ENCODE results near the gene GBF1. TPM values are rescaled to one million over a fixed set of nuclear protein-coding genes. Genes with fewer than 3 reads are reported as not detected.

Gene GBF1
- total RNA-seq, 1 experiment from 2014 or later: 23.7 TPM

GRCh38 chr10:102407425-102408130 lies 162.2 kb downstream of the GBF1 start:
- Histone ChIP-seq H3K9ac (ENCODE audit: extremely low read depth, insufficient read length, low read length) (no peak overlapping the region), H3K23ac (ENCODE audit: insufficient read length, low read depth, low read length) (no peak overlapping the region), H2BK5ac (ENCODE audit: insufficient read length, low read length) (no peak overlapping the region), H3K4me2 (ENCODE audit: insufficient read depth, insufficient read length, low read length) (no peak overlapping the region), H3K4ac (ENCODE audit: low read depth, low read length) (no peak overlapping the region), H3K27me3 (ENCODE audit: insufficient read depth, low read length) (peaks cover 27% of the 10 kb centered on the region; the same call in 1 of the 2 replicates), H3K79me2 (ENCODE audit: insufficient read depth, low read length) (no peaks in the 10 kb centered on the region), H3K4me1 (ENCODE audit: insufficient read depth, low read length) (peaks cover 3% of the 10 kb centered on the region; the same call in 1 of the 2 replicates), H4K5ac (ENCODE audit: insufficient read length, low read depth, low read length) (no peak overlapping the region), H3K18ac (ENCODE audit: insufficient read length, low read depth, low read length) (no peak overlapping the region), H3K14ac (ENCODE audit: insufficient read depth, low read length) (no peak overlapping the region), H4K8ac (replicated peaks; ENCODE audit: insufficient read length, low read depth, low read length) (no peak overlapping the region), H2BK20ac (ENCODE audit: low read depth, low read length, poor library complexity, severe bottlenecking) (no peak overlapping the region), H2BK120ac (ENCODE audit: low read depth, low read length, poor library complexity, severe bottlenecking) (no peak overlapping the region), H3K27ac (ENCODE audit: insufficient read length, low read depth, low read length) (no peak overlapping the region), H2AFZ (ENCODE audit: low read length) (no peak overlapping the region), H3K56ac (ENCODE audit: insufficient read length, low read depth, low read length) (no peak overlapping the region), H4K91ac (ENCODE audit: insufficient read length, low read depth, low read length) (no peak overlapping the region), H3T11ph (ENCODE audit: low read length) (no peak overlapping the region), H3K9me3 (ENCODE audit: control insufficient read depth, low read depth, low read length) (no peaks in the 10 kb centered on the region), H4K20me1 (ENCODE audit: control insufficient read depth, insufficient read depth, insufficient read length) (peaks cover 2% of the 10 kb centered on the region), H3K79me1 (ENCODE audit: insufficient read depth, low read depth, low read length, poor library complexity, severe bottlenecking) (no peaks in the 10 kb centered on the region), H2BK12ac (ENCODE audit: insufficient read length, low read depth, low read length) (no peak overlapping the region), H2AK5ac (ENCODE audit: insufficient read length, low read length) (no peak overlapping the region), H2BK15ac (ENCODE audit: low read depth, low read length) (no peak overlapping the region), H3K23me2 (ENCODE audit: insufficient read length, low read depth, low read length, poor library complexity, severe bottlenecking) (peaks cover 3% of the 10 kb centered on the region)
- Mint-ChIP-seq H3K4me1 (peaks cover 20 to 26% of the 10 kb centered on the region in 2 experiments), H3K27ac (no peak overlapping the region), H3K4me3 (peak overlapping the region; percentile 44 to 45; a peak in 3 of 5 replicates), H3K36me3 (ENCODE audit: insufficient read depth in 1 of 3, low read depth in 3 of 3) (peaks cover under 1 to 2% (median 2%) of the 10 kb centered on the region in 3 experiments; a peak in 3 of 7 replicates), H3K27me3 (ENCODE audit: low read depth) (peaks cover 75% of the 10 kb centered on the region), H3K9me3 (peaks cover 0 to 4% of the 10 kb centered on the region in 2 experiments; a peak in 1 of 5 replicates)
- no CpG with 5 or more reads among the region's 13 CpGs for WGBS (ENCODE audit: extremely low coverage, insufficient read length, low lambda C conversion rate)
- DNase-seq: no peak
- no peak for TF ChIP-seq CTCF (conservative IDR thresholded peaks at IDR 0.05)
